Osteoblast (primary cell): ENCODE data around the gene UGT1A3. TPM values are rescaled to one million over a fixed set of nuclear protein-coding genes. Genes with fewer than 3 reads are reported as not detected.

Experiments used
- DNase-seq: peaks from one replicate; pipeline ENCODE4 v3.0.0; 2011; ENCODE audit warnings: low spot score, mixed read lengths; ENCODE audit not compliant: insufficient read length; ENCODE audit errors: missing footprints
- H2AFZ ChIP-seq: 2 replicates; pipeline ENCODE4 v1.6.0; 2011; ENCODE audit warnings: mild to moderate bottlenecking, low read length
- H3K27ac ChIP-seq: 2 replicates; pipeline ENCODE4 v1.5.1; 2011; ENCODE audit warnings: mild to moderate bottlenecking, low read depth, low read length, moderate library complexity
- H3K27me3 ChIP-seq: 2 replicates; pipeline ENCODE4 v1.6.0; 2012; ENCODE audit warnings: mild to moderate bottlenecking, control low read depth, inconsistent platforms, low read length, moderate library complexity; ENCODE audit not compliant: insufficient read depth
- H3K36me3 ChIP-seq: 2 replicates; pipeline ENCODE4 v1.5.1; 2011; ENCODE audit warnings: mild to moderate bottlenecking, low read length, control low read depth, moderate library complexity; ENCODE audit not compliant: insufficient read depth
- H3K4me1 ChIP-seq: 2 replicates; pipeline ENCODE4 v1.5.1; 2011; ENCODE audit warnings: mild to moderate bottlenecking, low read length, control low read depth, moderate library complexity; ENCODE audit not compliant: insufficient read depth
- H3K4me2 ChIP-seq: 2 replicates; pipeline ENCODE4 v1.6.0; 2011; ENCODE audit warnings: mild to moderate bottlenecking, low read length; ENCODE audit not compliant: insufficient read depth
- H3K4me3 ChIP-seq: fragments of 200-600 bp; sonication (generic); 3 replicates; pipeline ENCODE4 v1.5.1; 2012; ENCODE audit warnings: mild to moderate bottlenecking, low read length, inconsistent platforms; ENCODE audit not compliant: insufficient read depth
- H3K79me2 ChIP-seq: 2 replicates; pipeline ENCODE4 v1.6.0; 2012; ENCODE audit warnings: mild to moderate bottlenecking, low read length, control low read depth, inconsistent platforms; ENCODE audit not compliant: insufficient read depth
- H3K9me3 ChIP-seq: 2 replicates; pipeline ENCODE4 v1.5.1; 2011; ENCODE audit warnings: low read depth, low read length, control low read depth
- H4K20me1 ChIP-seq: 2 replicates; pipeline ENCODE4 v1.6.0; 2012; ENCODE audit warnings: mild to moderate bottlenecking, low read length, control low read depth; ENCODE audit not compliant: insufficient read depth
- CTCF ChIP-seq: IDR thresholded peaks from 2 replicates; pipeline ENCODE4 v1.5.1; 2011; ENCODE audit warnings: mild to moderate bottlenecking, low read depth, low read length, moderate library complexity; ENCODE audit errors: extremely low read depth
- total RNA-seq: library from RNA; depleted of rRNA; stranded (reverse); fragments of >200 nt; gene quantifications from 2 replicates; pipeline ENCODE4 v1.2.3, GENCODE V29; 2012

The UGT1A3 gene
- total RNA-seq, 1 donor, result not detected

- Histone ChIP-seq H2AFZ (no peak overlapping the region), H3K4me1 (no peaks in the 10 kb centered on the region), H3K27me3 (no peaks in the 10 kb centered on the region), H3K4me2 (no peak overlapping the region), H3K27ac (no peak overlapping the region), H3K4me3 (no peak overlapping the region), H3K36me3 (no peaks in the 10 kb centered on the region), H4K20me1 (no peaks in the 10 kb centered on the region), H3K79me2 (no peaks in the 10 kb centered on the region), H3K9me3 (peaks cover 3% of the 10 kb centered on the region)
- no peak for TF ChIP-seq CTCF
- DNase-seq, result no peak
Measured at GRCh38 chr2:233780771-233781170, 51.9 kb downstream of the UGT1A3 start.

GRCh38 chr2:233789554-233789953 is 60.7 kb downstream of the UGT1A3 start:
- H3K27ac ChIP-seq, result no peak overlapping the region
- H3K36me3 ChIP-seq, result no peaks in the 10 kb centered on the region
- H2AFZ ChIP-seq, result no peak overlapping the region
- no peaks in the 10 kb centered on the region for H3K27me3 ChIP-seq
- H3K4me2 ChIP-seq, result no peak overlapping the region
- no peaks in the 10 kb centered on the region for H3K4me1 ChIP-seq
- no peaks in the 10 kb centered on the region for H4K20me1 ChIP-seq
- no peak for DNase-seq
- no peak overlapping the region for H3K4me3 ChIP-seq
- H3K79me2 ChIP-seq, result no peaks in the 10 kb centered on the region
- no peak for TF ChIP-seq CTCF
- no peaks in the 10 kb centered on the region for H3K9me3 ChIP-seq

- Histone ChIP-seq H3K27me3 (no peaks in the 10 kb centered on the region), H3K27ac (no peak overlapping the region), H3K4me2 (no peak overlapping the region), H4K20me1 (no peaks in the 10 kb centered on the region), H3K36me3 (no peaks in the 10 kb centered on the region), H3K79me2 (no peaks in the 10 kb centered on the region), H2AFZ (no peak overlapping the region), H3K4me3 (no peak overlapping the region), H3K4me1 (no peaks in the 10 kb centered on the region), H3K9me3 (no peaks in the 10 kb centered on the region)
- no peak for TF ChIP-seq CTCF
- DNase-seq, result no peak
Measured at GRCh38 chr2:233791151-233791882, 62.5 kb downstream of the UGT1A3 start.

- Histone ChIP-seq H3K9me3 (no peaks in the 10 kb centered on the region), H3K27ac (no peak overlapping the region), H2AFZ (no peak overlapping the region), H3K27me3 (no peaks in the 10 kb centered on the region), H3K36me3 (no peaks in the 10 kb centered on the region), H3K4me1 (no peaks in the 10 kb centered on the region), H4K20me1 (no peaks in the 10 kb centered on the region), H3K4me3 (no peak overlapping the region), H3K79me2 (no peaks in the 10 kb centered on the region), H3K4me2 (no peak overlapping the region)
- TF ChIP-seq CTCF, result no peak
- no peak for DNase-seq
Measured at GRCh38 chr2:233791883-233792329, 63.1 kb downstream of the UGT1A3 start.
